Liver (tissue), 9 donors: ENCODE measurements around the gene GPR146. TPM values are rescaled to one million over a fixed set of nuclear protein-coding genes. Genes with fewer than 3 reads are reported as not detected.

Source experiments
- DNase-seq: peaks from one replicate; pipeline ENCODE4 v3.0.0-alpha.2; 2017; ENCODE audit warnings: low spot score
- H3K27ac ChIP-seq, 2 donors: one replicate each; pipeline ENCODE4 v1.7.0; 2013; ENCODE audit warnings: inconsistent platforms in 2 of 2, low read length in 2 of 2, control low read depth in 1 of 2, low read depth in 1 of 2, mild to moderate bottlenecking in 1 of 2
- H3K27me3 ChIP-seq, 4 donors: one replicate each; pipeline versions ENCODE4 v1.6.1 to v1.7.0; 2013; ENCODE audit warnings: low read length in 3 of 4, inconsistent platforms in 1 of 4, mild to moderate bottlenecking in 1 of 4, moderate library complexity in 1 of 4; ENCODE audit not compliant: control insufficient read depth in 4 of 4, insufficient read depth in 4 of 4
- H3K36me3 ChIP-seq, 4 donors: one replicate each; pipeline versions ENCODE4 v1.6.1 to v1.7.0; 2013; ENCODE audit warnings: low read length in 3 of 4, mild to moderate bottlenecking in 3 of 4, low read depth in 1 of 4, moderate library complexity in 1 of 4; ENCODE audit not compliant: control insufficient read depth in 4 of 4, insufficient read depth in 3 of 4
- H3K4me1 ChIP-seq, 4 donors: one replicate each; pipeline versions ENCODE4 v1.6.1 to v1.7.0; 2013; ENCODE audit warnings: low read length in 3 of 4, mild to moderate bottlenecking in 3 of 4, moderate library complexity in 1 of 4; ENCODE audit not compliant: control insufficient read depth in 4 of 4, insufficient read depth in 4 of 4
- H3K4me3 ChIP-seq, 3 donors: one replicate each; pipeline versions ENCODE4 v1.6.1 to v1.7.0; 2013; ENCODE audit warnings: low read length in 3 of 3, control low read depth in 1 of 3, low read depth in 1 of 3, mild to moderate bottlenecking in 1 of 3
- H3K9ac ChIP-seq, 2 donors: one replicate each; pipeline ENCODE4 v1.7.0; 2013; ENCODE audit warnings: low read length in 2 of 2, mild to moderate bottlenecking in 2 of 2, moderate library complexity in 2 of 2, control low read depth in 1 of 2, low read depth in 1 of 2
- H3K9me3 ChIP-seq, 4 donors: one replicate each; pipeline versions ENCODE4 v1.6.1 to v1.7.0; 2013; ENCODE audit warnings: low read length in 3 of 4; ENCODE audit not compliant: control insufficient read depth in 4 of 4
- EGR1 ChIP-seq, 2 donors: IDR thresholded peaks; 2 replicates each; pipeline ENCODE4 v1.6.1; 2016 to 2018; ENCODE audit warnings: antibody characterized with exemption in 2 of 2, low read depth in 2 of 2
- FOXA1 ChIP-seq: IDR thresholded peaks from 2 replicates; pipeline ENCODE4 v1.6.1; 2016; ENCODE audit warnings: antibody characterized with exemption
- FOXA2 ChIP-seq: IDR thresholded peaks from 2 replicates; pipeline ENCODE4 v1.6.1; 2016; ENCODE audit warnings: antibody characterized with exemption
- GABPA ChIP-seq, 2 donors: IDR thresholded peaks in 1 of 2; conservative IDR thresholded peaks in 1 of 2; 2 replicates each; pipeline ENCODE4 v1.6.1; 2016; ENCODE audit warnings: antibody characterized with exemption in 2 of 2, mild to moderate bottlenecking in 1 of 2, moderate library complexity in 1 of 2
- HNF4A ChIP-seq, 2 donors: conservative IDR thresholded peaks; 2 replicates each; pipeline ENCODE4 v1.6.1; 2016; ENCODE audit warnings: antibody characterized with exemption in 2 of 2, mild to moderate bottlenecking in 2 of 2
- HNF4G ChIP-seq: IDR thresholded peaks from 2 replicates; pipeline ENCODE4 v1.6.1; 2016; ENCODE audit warnings: antibody characterized with exemption
- JUND ChIP-seq, 2 donors: IDR thresholded peaks; 2 replicates each; pipeline ENCODE4 v1.6.1; 2016; ENCODE audit warnings: antibody characterized with exemption in 2 of 2
- NR2F2 ChIP-seq: IDR thresholded peaks from 2 replicates; pipeline ENCODE4 v1.6.1; 2016; ENCODE audit warnings: antibody characterized with exemption
- RAD21 ChIP-seq, 2 donors: IDR thresholded peaks; 2 replicates each; pipeline ENCODE4 v1.6.1; 2016; ENCODE audit warnings: antibody characterized with exemption in 2 of 2, mild to moderate bottlenecking in 2 of 2
- RXRA ChIP-seq, 2 donors: IDR thresholded peaks; 2 replicates each; pipeline ENCODE4 v1.6.1; 2017 to 2018; ENCODE audit warnings: antibody characterized with exemption in 2 of 2, mild to moderate bottlenecking in 1 of 2
- SP1 ChIP-seq: IDR thresholded peaks from 2 replicates; pipeline ENCODE4 v1.6.1; 2018; ENCODE audit warnings: antibody characterized with exemption, mild to moderate bottlenecking
- TAF1 ChIP-seq: conservative IDR thresholded peaks from 2 replicates; pipeline ENCODE4 v1.6.1; 2016; ENCODE audit warnings: antibody characterized with exemption, mild to moderate bottlenecking
- YY1 ChIP-seq: IDR thresholded peaks from 2 replicates; pipeline ENCODE4 v1.6.1; 2016; ENCODE audit warnings: antibody characterized with exemption, mild to moderate bottlenecking
- WGBS: extraction: QIAGEN DNeasy Blood & Tissue Kit; methylation state at CpG from one replicate; pipeline ENCODE4 v1.1.7; 2013; 5-methylcytosine and 5-hydroxymethylcytosine counted together
- polyA plus RNA-seq, 2 donors: library from polyadenylated mRNA; stranded (reverse) in 1 of 2; unstranded in 1 of 2; fragments of 200-250 nt in 1 of 2; fragments of >200 nt in 1 of 2; fragmentation: Nextera tagmentation in 1 of 2; extraction: Ambion mirVana in 1 of 2; gene quantifications; one replicate each; pipeline versions ENCODE4 v1.2.1 to v1.2.3, GENCODE V29; 2013 to 2015
- total RNA-seq, 2 donors: library from RNA; depleted of rRNA; stranded (reverse); fragments of >200 nt; gene quantifications; one replicate each; pipeline ENCODE4 v1.2.3, GENCODE V29; 2014
- TF ChIP-seq, protein P1 (sequence below): IDR thresholded peaks from 2 replicates; pipeline ENCODE4 v1.6.1; 2016; ENCODE audit warnings: antibody characterized with exemption
- TF ChIP-seq, protein P2 (sequence below): IDR thresholded peaks from 2 replicates; pipeline ENCODE4 v1.6.1; 2016; ENCODE audit warnings: antibody characterized with exemption
- TF ChIP-seq, protein P3 (sequence below): IDR thresholded peaks from 2 replicates; pipeline ENCODE4 v1.6.1; 2016; ENCODE audit warnings: antibody characterized with exemption
- TF ChIP-seq, protein P4 (sequence below): fragments of 150-350 bp; IDR thresholded peaks from 2 replicates; pipeline ENCODE4 v1.5.1; 2017; ENCODE audit warnings: improper control_type of control experiment, low read depth, low read length; ENCODE audit not compliant: missing input control
- TF ChIP-seq, protein P5 (sequence below): IDR thresholded peaks from 2 replicates; pipeline ENCODE4 v1.6.1; 2016; ENCODE audit warnings: antibody characterized with exemption, mild to moderate bottlenecking
- donor health status: healthy.
- donor health status: healthy.
- donor health status: healthy.
- donor health status: healthy.
- donor health status: healthy.

GPR146 gene
- total and polyA plus RNA-seq, 4 donors, result 15.5 to 33.5 (median 26.7) TPM

DNA sequence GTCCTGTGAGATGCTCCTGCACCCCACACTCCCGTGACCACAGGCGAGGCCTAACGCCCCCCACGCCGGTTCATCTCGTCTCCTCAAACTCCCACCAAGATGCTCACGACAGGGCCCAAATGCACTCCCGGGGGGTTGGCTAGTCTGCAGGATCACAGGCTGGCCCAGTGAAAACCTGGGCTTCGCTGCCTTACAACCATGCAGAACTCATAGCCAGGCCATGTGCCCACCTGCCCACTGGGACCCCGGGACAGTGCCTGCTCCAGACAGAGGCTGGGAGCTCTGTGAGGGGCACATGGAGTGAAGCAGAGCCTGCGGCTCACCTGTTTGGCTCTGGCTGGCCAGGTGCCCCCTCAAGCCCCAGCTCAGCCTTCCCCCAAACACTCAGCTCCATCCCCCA, 34.2 kb downstream of the GPR146 start:
- Histone ChIP-seq H3K27me3 (no peaks in the 10 kb centered on the region), H3K4me3 (no peak overlapping the region), H3K4me1 (no peaks in the 10 kb centered on the region), H3K27ac (no peak overlapping the region), H3K36me3 (no peaks in the 10 kb centered on the region), H3K9me3 (no peaks in the 10 kb centered on the region), H3K9ac (no peak overlapping the region)
- no peak for DNase-seq
- WGBS, result 97% methylated on average over 11 of the region's 11 CpGs
- TF ChIP-seq, protein P1, sequence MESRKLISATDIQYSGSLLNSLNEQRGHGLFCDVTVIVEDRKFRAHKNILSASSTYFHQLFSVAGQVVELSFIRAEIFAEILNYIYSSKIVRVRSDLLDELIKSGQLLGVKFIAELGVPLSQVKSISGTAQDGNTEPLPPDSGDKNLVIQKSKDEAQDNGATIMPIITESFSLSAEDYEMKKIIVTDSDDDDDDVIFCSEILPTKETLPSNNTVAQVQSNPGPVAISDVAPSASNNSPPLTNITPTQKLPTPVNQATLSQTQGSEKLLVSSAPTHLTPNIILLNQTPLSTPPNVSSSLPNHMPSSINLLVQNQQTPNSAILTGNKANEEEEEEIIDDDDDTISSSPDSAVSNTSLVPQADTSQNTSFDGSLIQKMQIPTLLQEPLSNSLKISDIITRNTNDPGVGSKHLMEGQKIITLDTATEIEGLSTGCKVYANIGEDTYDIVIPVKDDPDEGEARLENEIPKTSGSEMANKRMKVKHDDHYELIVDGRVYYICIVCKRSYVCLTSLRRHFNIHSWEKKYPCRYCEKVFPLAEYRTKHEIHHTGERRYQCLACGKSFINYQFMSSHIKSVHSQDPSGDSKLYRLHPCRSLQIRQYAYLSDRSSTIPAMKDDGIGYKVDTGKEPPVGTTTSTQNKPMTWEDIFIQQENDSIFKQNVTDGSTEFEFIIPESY, result no peak
- TF ChIP-seq HNF4A (conservative IDR thresholded peaks at IDR 0.05) (no peak), RAD21 (IDR thresholded peaks at IDR 0.05) (no peak), RXRA (IDR thresholded peaks at IDR 0.05) (no peak), YY1 (no peak), SP1 (no peak), TAF1 (no peak), EGR1 (IDR thresholded peaks at IDR 0.05; ENCODE audit: low read depth in 2 of 2) (no peak)

DNA sequence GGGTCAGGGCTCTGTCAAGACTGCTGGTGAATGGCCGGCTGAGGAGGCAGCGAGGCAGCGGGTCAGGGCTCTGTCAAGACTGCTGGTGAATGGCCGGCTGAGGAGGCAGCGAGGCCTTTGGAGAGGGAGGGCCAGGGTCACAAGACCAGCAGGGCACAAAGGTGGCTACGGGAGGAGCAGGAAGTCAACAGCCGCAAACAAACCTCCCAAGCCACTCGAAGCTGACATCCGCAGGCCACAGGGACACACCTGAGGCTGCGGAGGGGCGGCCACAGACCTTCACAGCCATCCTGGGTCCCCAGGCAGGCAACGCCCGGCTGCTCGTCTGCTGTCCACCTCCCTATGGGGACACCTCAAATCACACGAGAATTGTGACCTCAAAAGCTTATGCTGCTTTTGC, 34.6 kb downstream of the GPR146 start:
- H3K4me1 ChIP-seq, result no peaks in the 10 kb centered on the region
- H3K36me3 ChIP-seq, result no peaks in the 10 kb centered on the region
- no peaks in the 10 kb centered on the region for H3K9me3 ChIP-seq
- no peak for DNase-seq
- H3K27ac ChIP-seq, result no peak overlapping the region
- H3K27me3 ChIP-seq, result no peaks in the 10 kb centered on the region
- 89% methylated on average over 15 of the region's 15 CpGs for WGBS
- TF ChIP-seq, protein P2, sequence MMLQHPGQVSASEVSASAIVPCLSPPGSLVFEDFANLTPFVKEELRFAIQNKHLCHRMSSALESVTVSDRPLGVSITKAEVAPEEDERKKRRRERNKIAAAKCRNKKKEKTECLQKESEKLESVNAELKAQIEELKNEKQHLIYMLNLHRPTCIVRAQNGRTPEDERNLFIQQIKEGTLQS, result no peak
- no peak for TF ChIP-seq HNF4G
- TF ChIP-seq HNF4A (conservative IDR thresholded peaks at IDR 0.05), result no peak
- TF ChIP-seq GABPA (IDR thresholded peaks at IDR 0.05 in 1 of 2, conservative IDR thresholded peaks at IDR 0.05 in 1 of 2), result no peak
- TF ChIP-seq, protein P3, sequence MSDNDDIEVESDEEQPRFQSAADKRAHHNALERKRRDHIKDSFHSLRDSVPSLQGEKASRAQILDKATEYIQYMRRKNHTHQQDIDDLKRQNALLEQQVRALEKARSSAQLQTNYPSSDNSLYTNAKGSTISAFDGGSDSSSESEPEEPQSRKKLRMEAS, result no peak
- no peak for TF ChIP-seq JUND (IDR thresholded peaks at IDR 0.05)
- TF ChIP-seq TAF1, result no peak
- TF ChIP-seq FOXA1, result no peak
- TF ChIP-seq SP1, result no peak
- TF ChIP-seq FOXA2, result no peak
- TF ChIP-seq RXRA (IDR thresholded peaks at IDR 0.05), result no peak
- TF ChIP-seq YY1, result no peak
- TF ChIP-seq EGR1 (IDR thresholded peaks at IDR 0.05; ENCODE audit: low read depth in 2 of 2), result no peak
- no peak for TF ChIP-seq RAD21 (IDR thresholded peaks at IDR 0.05)
- TF ChIP-seq NR2F2, result no peak
- TF ChIP-seq, protein P4, sequence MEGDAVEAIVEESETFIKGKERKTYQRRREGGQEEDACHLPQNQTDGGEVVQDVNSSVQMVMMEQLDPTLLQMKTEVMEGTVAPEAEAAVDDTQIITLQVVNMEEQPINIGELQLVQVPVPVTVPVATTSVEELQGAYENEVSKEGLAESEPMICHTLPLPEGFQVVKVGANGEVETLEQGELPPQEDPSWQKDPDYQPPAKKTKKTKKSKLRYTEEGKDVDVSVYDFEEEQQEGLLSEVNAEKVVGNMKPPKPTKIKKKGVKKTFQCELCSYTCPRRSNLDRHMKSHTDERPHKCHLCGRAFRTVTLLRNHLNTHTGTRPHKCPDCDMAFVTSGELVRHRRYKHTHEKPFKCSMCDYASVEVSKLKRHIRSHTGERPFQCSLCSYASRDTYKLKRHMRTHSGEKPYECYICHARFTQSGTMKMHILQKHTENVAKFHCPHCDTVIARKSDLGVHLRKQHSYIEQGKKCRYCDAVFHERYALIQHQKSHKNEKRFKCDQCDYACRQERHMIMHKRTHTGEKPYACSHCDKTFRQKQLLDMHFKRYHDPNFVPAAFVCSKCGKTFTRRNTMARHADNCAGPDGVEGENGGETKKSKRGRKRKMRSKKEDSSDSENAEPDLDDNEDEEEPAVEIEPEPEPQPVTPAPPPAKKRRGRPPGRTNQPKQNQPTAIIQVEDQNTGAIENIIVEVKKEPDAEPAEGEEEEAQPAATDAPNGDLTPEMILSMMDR, result no peak
- TF ChIP-seq, protein P5, sequence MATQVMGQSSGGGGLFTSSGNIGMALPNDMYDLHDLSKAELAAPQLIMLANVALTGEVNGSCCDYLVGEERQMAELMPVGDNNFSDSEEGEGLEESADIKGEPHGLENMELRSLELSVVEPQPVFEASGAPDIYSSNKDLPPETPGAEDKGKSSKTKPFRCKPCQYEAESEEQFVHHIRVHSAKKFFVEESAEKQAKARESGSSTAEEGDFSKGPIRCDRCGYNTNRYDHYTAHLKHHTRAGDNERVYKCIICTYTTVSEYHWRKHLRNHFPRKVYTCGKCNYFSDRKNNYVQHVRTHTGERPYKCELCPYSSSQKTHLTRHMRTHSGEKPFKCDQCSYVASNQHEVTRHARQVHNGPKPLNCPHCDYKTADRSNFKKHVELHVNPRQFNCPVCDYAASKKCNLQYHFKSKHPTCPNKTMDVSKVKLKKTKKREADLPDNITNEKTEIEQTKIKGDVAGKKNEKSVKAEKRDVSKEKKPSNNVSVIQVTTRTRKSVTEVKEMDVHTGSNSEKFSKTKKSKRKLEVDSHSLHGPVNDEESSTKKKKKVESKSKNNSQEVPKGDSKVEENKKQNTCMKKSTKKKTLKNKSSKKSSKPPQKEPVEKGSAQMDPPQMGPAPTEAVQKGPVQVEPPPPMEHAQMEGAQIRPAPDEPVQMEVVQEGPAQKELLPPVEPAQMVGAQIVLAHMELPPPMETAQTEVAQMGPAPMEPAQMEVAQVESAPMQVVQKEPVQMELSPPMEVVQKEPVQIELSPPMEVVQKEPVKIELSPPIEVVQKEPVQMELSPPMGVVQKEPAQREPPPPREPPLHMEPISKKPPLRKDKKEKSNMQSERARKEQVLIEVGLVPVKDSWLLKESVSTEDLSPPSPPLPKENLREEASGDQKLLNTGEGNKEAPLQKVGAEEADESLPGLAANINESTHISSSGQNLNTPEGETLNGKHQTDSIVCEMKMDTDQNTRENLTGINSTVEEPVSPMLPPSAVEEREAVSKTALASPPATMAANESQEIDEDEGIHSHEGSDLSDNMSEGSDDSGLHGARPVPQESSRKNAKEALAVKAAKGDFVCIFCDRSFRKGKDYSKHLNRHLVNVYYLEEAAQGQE, result no peak
- TF ChIP-seq, protein P1, result no peak
- H3K4me3 ChIP-seq, result no peak overlapping the region
- H3K9ac ChIP-seq, result no peak overlapping the region
